Kidney capillary endothelial cell (primary cell): Measurements from ENCODE around the gene DBNDD1.
A peak's percentile ranks its signal among the peaks of the same experiment; 100 is the strongest.
"Not testable (repeated sequence)": the region's sequence is repeated elsewhere in the genome, so short reads cannot be mapped to it uniquely, and the experiment has no call there.

Experiments used
- DNase-seq: peaks from one replicate; pipeline ENCODE4 v3.0.0-alpha.2; 2018; ENCODE audit warnings: low spot score

Gene DBNDD1

GRCh38 chr16:89987169-89987568 lies 32.1 kb downstream of the DBNDD1 start:
- DNase-seq = no peak

DNA sequence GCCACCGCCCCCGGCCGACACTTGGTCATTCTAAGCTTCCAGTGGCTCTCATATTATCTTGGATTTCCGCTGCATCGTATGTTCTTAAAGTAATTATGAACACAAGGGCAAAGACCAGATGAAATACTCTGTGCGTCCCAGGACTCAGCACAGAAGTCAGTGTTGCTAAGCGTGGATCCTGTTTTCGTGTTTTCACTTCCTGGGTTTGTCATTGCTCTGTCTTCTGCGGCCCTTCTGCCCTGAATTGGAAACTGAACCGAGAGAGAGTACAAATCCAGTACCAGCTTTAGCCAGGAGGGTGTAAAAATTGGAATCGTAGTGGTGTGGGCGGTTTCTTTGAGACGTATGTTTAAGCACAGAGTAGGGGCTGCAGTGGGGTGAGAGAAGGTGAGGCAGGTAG lies 32.7 kb downstream of the DBNDD1 start:
- DNase-seq = no peak

- no peak for DNase-seq
Observed at GRCh38 chr16:89985219-89985618, 34.0 kb downstream of the DBNDD1 start.

GRCh38 chr16:89984216-89984615 lies 35.0 kb downstream of the DBNDD1 start:
- no peak for DNase-seq

DNA sequence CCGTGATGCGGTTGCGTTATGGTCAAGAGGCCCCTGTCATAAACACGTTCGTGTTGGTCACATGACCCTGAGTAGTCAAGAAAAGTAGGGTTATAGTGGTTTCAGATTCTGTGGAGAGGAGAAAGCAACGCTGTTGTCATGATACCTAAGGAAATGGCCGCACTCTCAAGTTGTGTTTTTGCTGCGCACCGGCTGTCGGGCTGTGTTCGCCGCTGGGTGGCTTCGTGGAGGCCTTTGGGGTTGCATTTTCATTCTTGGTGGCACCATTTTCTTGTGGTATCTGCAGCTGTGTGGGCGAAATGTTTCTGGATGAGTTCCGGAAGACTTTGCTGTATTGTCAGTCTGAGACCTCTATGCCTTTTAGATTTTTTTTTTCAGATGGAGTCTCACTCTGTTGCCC lies 35.7 kb downstream of the DBNDD1 start:
- no peak for DNase-seq

DNA sequence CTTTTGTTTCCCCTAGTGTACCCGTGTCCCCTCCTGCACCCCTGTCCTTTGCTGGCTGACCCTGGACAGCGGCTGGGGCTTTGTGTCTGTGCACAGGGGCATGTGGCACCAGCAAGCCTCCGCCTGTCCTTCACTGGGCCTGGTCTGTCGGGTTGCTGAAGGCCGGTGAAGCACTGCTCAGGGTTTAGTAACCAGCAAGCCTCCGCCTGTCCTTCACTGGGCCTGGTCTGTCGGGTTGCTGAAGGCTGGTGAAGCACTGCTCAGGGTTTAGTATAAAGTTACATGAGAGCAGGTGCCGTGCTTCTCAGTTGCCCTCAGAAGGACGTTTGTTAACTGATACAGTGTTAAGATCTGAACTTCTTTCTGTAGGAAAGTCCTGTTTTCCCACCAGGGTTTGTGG lies 36.9 kb downstream of the DBNDD1 start:
- DNase-seq = no peak

GRCh38 chr16:89981414-89981813 lies 37.8 kb downstream of the DBNDD1 start:
- DNase-seq = no peak

- DNase-seq = no peak
Observed at GRCh38 chr16:89974870-89975269, 44.4 kb downstream of the DBNDD1 start.

GRCh38 chr16:89973654-89974335 lies 45.5 kb downstream of the DBNDD1 start:
- DNase-seq = no peak

- DNase-seq = no peak
Observed at GRCh38 chr16:89973235-89973634, 46.0 kb downstream of the DBNDD1 start.

DNA sequence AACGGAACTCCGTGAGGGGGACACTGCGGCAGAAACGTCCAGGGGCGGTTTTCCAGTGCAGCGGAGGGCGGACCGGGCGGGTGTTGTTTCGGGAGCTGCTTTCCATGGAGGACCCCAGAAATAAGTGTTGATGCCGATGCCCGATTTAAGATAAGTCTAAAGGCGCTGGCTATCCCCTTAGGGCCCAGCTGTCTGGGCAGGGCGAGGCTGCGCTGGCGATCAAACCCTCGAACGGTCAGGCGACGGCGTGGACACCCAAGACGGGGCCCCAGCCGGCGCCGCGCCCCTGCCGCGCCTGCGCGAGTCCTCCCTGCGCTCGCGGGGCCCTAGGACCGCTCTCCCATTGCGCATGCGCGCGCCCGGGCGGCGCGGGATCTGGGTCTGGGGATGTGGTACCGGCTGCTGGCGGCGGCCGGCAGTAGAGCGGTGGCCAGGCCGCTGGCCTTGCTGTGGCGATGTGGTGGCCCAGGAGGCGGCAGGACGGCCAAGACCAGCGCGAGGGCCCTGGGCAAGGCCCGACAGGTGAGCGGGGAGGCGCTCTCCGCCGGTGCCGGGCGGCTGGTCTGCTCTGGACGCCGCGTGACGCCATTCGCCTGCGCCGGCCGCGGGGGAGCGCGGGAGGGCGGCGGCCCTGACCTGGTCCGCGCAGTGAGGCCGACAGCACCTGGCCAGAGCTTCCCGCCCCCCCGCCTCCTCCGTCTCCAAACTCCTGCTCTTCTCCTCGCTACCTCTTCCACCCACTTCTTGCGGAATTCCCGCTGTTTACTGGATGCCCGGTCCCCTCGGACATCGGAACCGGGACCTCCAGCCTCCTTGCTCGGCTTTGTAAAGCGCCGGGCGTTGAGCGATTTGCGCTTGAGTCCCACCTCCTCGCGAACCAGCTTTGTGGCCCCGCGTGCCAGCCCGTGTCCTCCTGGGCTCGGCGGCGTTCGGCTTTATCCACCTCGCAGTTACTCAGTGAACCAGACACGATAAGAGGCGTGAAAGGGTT lies 46.7 kb downstream of the DBNDD1 start:
- DNase-seq = peak; percentile 95

GRCh38 chr16:89971495-89972243 lies 47.6 kb downstream of the DBNDD1 start:
- no peak for DNase-seq

DNA sequence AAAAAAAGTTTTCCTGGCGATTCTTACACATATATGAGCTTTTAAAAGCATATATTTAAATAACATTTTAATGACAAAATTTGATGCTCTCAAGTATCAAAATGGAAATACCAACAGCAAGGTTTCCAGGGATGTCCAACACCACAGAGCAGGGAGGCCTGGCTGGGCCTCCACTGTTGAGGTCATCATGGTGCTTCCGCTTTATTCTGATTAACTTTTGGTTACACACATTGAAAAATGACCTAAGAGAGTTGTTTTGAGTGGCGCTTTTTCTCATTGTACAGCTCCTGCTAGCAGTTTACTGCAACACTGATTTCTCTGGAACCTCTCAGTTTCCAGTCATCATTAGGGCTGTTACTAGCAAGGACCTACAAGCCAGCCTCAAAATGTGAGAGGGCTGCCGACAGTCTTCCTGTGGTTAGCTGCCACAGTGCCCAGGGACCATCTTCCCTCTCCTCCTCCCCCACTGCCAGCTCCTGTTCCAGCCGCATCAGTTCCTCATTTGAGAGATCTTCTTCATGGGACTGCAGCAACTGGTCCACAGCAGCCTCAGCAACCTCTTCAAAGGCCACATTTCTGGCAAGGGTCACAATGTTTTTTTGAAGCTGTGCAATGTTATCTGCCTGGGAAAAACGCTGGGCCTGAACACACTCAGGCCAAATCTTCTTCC lies 49.4 kb downstream of the DBNDD1 start:
- no peak for DNase-seq

- not testable (repeated sequence) for DNase-seq
Observed at GRCh38 chr16:89968074-89968473, 51.2 kb downstream of the DBNDD1 start.

DNA sequence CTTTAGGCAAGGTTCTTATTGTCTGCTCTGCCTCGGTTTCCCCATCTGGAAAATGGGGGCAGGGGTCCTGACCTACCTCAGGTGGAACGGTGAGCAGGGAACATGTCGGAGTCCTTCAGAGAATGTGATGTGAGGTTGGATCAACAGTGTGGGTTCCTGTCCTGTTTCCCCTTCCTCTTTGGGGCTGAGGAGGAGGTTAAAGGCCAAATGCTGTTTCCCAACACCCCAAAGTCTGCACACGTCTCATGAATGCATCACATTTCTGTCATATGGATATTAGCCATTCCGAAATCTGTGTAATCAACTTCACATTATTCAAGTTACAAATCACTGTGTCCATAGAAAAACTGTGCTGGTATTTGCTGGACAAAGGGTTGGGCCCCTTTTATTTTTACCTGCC lies 51.8 kb downstream of the DBNDD1 start:
- DNase-seq = not testable (repeated sequence)

DNA sequence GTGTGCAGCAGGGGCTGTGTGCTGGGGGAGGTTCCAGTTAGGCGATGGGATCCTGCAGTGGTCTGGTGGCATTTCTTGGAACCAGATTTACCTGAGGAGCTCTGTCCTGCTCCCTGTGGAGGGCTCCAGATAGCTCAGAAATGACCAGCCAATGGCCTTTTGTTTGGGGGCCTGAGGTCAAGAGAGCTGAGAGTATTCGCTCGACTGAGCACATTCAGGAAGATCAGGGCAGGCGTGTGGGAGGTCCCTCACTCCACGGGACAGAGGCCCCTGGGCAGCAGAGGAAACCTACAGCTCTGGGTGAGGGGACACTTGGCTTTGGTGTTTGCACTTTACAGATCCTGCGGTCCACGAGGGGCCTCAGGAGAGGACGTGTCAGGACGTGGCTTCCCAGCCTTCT lies 52.5 kb downstream of the DBNDD1 start:
- no peak for DNase-seq

GRCh38 chr16:89965447-89966225 lies 53.6 kb downstream of the DBNDD1 start:
- DNase-seq = no peak

DNA sequence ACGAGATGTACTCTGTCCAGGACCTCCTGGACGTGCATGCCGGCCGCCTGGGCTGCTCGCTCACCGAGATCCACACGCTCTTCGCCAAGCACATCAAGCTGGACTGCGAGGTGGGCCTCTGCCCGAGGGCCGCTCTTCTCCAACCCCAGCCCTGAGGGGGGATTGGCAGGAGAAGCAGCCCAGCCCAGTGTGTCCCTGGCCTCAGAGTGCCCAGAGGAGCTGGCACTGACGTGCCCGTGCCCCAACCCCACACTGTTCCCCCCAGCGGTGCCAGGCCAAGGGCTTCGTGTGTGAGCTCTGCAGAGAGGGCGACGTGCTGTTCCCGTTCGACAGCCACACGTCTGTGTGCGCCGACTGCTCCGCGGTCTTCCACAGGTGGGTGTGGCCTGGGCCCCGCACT lies 55.1 kb downstream of the DBNDD1 start:
- DNase-seq = no peak

DNA sequence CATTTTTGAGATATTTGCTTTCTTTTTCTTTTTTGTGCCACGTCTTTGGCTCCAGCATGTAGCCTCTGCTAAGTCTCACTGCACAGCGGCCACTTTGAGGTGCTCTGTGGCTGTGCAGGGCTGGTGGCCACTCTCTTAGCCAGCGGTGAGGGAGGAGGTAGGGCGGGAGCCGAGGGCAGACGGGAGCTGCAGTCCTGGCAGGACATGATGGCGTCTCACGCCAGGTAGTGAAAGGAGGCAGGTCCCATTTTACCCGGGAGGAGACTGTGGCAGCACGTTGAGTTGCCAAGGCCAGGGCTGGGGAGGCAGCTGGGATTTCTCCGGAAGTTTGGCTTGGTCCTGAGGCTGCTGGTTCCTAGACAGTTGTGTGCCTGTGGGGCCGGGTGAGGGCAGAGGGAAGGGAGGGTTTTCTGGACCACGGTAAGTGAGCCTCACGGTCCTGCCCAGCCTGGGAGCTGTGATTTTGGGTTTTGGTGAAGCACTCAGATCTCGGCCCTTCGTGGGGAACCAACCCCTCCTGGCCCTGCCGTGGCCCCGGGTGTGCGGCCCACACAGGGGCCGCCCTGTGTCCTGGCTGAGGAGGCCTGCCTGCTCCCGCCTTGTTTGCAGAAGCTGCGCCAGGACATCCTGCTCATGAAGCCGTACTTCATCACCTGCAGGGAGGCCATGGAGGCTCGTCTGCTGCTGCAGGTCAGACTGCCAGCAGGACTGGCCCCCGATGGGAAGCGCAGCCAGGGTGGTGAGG lies 56.3 kb downstream of the DBNDD1 start:
- no peak for DNase-seq

- DNase-seq = no peak
Observed at GRCh38 chr16:89961920-89962319, 57.3 kb downstream of the DBNDD1 start.
